ENCODE measurements around the gene MAGI1.

The MAGI1 gene

GRCh38 chr3:65922441-65922840, 116.3 kb downstream of the MAGI1 start:
- DNase-seq (ENCODE audit: low read depth in 1 of 2, low spot score in 1 of 2): no peak
- no peaks in the 10 kb centered on the region for H3K27me3 ChIP-seq (ENCODE audit: insufficient read depth, poor library complexity, severe bottlenecking)
- H3K27ac ChIP-seq (replicated peaks): no peak overlapping the region
- no peak overlapping the region for H3K4me3 ChIP-seq (replicated peaks; ENCODE audit: insufficient read depth, low read length)
- TF ChIP-seq GABPA (IDR thresholded peaks at IDR 0.05; ENCODE audit: low read depth) (no peak), POLR2AphosphoS5 (IDR thresholded peaks at IDR 0.05; ENCODE audit: low read depth) (no peak), SPI1 (IDR thresholded peaks at IDR 0.05; ENCODE audit: borderline replicate concordance, low read depth) (no peak), REST (IDR thresholded peaks at IDR 0.05; ENCODE audit: insufficient replicate concordance, low read depth) (no peak)
- TF ChIP-seq, protein P1, sequence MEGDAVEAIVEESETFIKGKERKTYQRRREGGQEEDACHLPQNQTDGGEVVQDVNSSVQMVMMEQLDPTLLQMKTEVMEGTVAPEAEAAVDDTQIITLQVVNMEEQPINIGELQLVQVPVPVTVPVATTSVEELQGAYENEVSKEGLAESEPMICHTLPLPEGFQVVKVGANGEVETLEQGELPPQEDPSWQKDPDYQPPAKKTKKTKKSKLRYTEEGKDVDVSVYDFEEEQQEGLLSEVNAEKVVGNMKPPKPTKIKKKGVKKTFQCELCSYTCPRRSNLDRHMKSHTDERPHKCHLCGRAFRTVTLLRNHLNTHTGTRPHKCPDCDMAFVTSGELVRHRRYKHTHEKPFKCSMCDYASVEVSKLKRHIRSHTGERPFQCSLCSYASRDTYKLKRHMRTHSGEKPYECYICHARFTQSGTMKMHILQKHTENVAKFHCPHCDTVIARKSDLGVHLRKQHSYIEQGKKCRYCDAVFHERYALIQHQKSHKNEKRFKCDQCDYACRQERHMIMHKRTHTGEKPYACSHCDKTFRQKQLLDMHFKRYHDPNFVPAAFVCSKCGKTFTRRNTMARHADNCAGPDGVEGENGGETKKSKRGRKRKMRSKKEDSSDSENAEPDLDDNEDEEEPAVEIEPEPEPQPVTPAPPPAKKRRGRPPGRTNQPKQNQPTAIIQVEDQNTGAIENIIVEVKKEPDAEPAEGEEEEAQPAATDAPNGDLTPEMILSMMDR (IDR thresholded peaks at IDR 0.05; ENCODE audit: insufficient read depth, low read length): no peak

- DNase-seq (ENCODE audit: low read depth in 1 of 2, low spot score in 1 of 2): no peak
- Histone ChIP-seq H3K27ac (replicated peaks) (no peak overlapping the region), H3K27me3 (ENCODE audit: insufficient read depth, poor library complexity, severe bottlenecking) (no peaks in the 10 kb centered on the region), H3K4me3 (replicated peaks; ENCODE audit: insufficient read depth, low read length) (no peak overlapping the region)
- no peak for TF ChIP-seq POLR2AphosphoS5 (IDR thresholded peaks at IDR 0.05; ENCODE audit: low read depth)
- no peak for TF ChIP-seq GABPA (IDR thresholded peaks at IDR 0.05; ENCODE audit: low read depth)
- no peak for TF ChIP-seq REST (IDR thresholded peaks at IDR 0.05; ENCODE audit: insufficient replicate concordance, low read depth)
- TF ChIP-seq, protein P1 (IDR thresholded peaks at IDR 0.05; ENCODE audit: insufficient read depth, low read length): no peak
- TF ChIP-seq SPI1 (IDR thresholded peaks at IDR 0.05; ENCODE audit: borderline replicate concordance, low read depth): no peak
These were observed 118.9 kb downstream of the MAGI1 start for GRCh38 chr3:65919826-65920225.

- DNase-seq (ENCODE audit: low read depth in 1 of 2, low spot score in 1 of 2): no peak
- no peaks in the 10 kb centered on the region for H3K27me3 ChIP-seq (ENCODE audit: insufficient read depth, poor library complexity, severe bottlenecking)
- no peak overlapping the region for H3K27ac ChIP-seq (replicated peaks)
- no peak overlapping the region for H3K4me3 ChIP-seq (replicated peaks; ENCODE audit: insufficient read depth, low read length)
- TF ChIP-seq REST (IDR thresholded peaks at IDR 0.05; ENCODE audit: insufficient replicate concordance, low read depth) (no peak), POLR2AphosphoS5 (IDR thresholded peaks at IDR 0.05; ENCODE audit: low read depth) (no peak), GABPA (IDR thresholded peaks at IDR 0.05; ENCODE audit: low read depth) (no peak), SPI1 (IDR thresholded peaks at IDR 0.05; ENCODE audit: borderline replicate concordance, low read depth) (no peak)
- TF ChIP-seq, protein P1 (IDR thresholded peaks at IDR 0.05; ENCODE audit: insufficient read depth, low read length): no peak
These were observed 123.2 kb downstream of the MAGI1 start for GRCh38 chr3:65915477-65915876.

Data from HL-60 (cell line).